H1 (cell line): ENCODE results near the gene TNRC6A. TPM values are rescaled to one million over a fixed set of nuclear protein-coding genes. Genes with fewer than 3 reads are reported as not detected.

Experiments used
- CTCF ChIA-PET: fragments of 300-600 bp; sonication (Branson Sonifier 250); formaldehyde crosslinking; loops from one replicate; lab custom pipeline; 2021; ENCODE audit not compliant: partially characterized antibody; lab: Charles Lee
- POLR2A ChIA-PET: fragments of 300-600 bp; sonication (Branson Sonifier 250); formaldehyde crosslinking; loops from one replicate; lab custom pipeline; 2021; ENCODE audit warnings: inconsistent platforms; ENCODE audit not compliant: partially characterized antibody; lab: Charles Lee
- DNase-seq, 2 experiments: peaks; one replicate each; pipeline versions ENCODE4 v3.0.0 to v3.0.0-alpha.2; 2010 to 2022; ENCODE audit warnings: low spot score in 2 of 2, low read depth in 1 of 2, mixed read lengths in 1 of 2
- FAIRE-seq: peaks from 2 replicates; lab custom pipeline; 2011; peaks lifted over from hg19 to GRCh38; lab: Jason Lieb, UNC
- H2AFZ ChIP-seq: 2 replicates; pipeline ENCODE4 v1.8.1; 2012; ENCODE audit warnings: low read length, inconsistent platforms
- H2AK5ac ChIP-seq: 2 replicates; pipeline ENCODE4 v1.6.1; 2013; ENCODE audit warnings: low read depth, low read length
- H2BK120ac ChIP-seq: replicated peaks from 2 replicates; pipeline ENCODE3; 2013; ENCODE audit warnings: low read depth, low read length, inconsistent platforms
- H2BK12ac ChIP-seq: 2 replicates; pipeline ENCODE4 v1.6.1; 2013; ENCODE audit warnings: low read depth, low read length
- H2BK15ac ChIP-seq: 2 replicates; pipeline ENCODE4 v1.6.1; 2013; ENCODE audit warnings: low read length
- H2BK20ac ChIP-seq: 2 replicates; pipeline ENCODE4 v1.6.1; 2013; ENCODE audit warnings: low read length
- H2BK5ac ChIP-seq: 2 replicates; pipeline ENCODE4 v1.6.1; 2013; ENCODE audit warnings: low read depth, low read length
- H3K14ac ChIP-seq: 2 replicates; pipeline ENCODE4 v1.6.1; 2013; ENCODE audit warnings: inconsistent platforms; ENCODE audit not compliant: insufficient read length
- H3K18ac ChIP-seq: 2 replicates; pipeline ENCODE4 v1.6.1; 2013; ENCODE audit warnings: low read length; ENCODE audit errors: extremely low read depth
- H3K23ac ChIP-seq: 2 replicates; pipeline ENCODE4 v1.6.1; 2013; ENCODE audit warnings: inconsistent platforms; ENCODE audit not compliant: insufficient read length
- H3K23me2 ChIP-seq: 2 replicates; pipeline ENCODE4 v1.6.1; 2013; ENCODE audit warnings: low read depth, low read length
- H3K27ac ChIP-seq: 2 replicates; pipeline ENCODE4 v1.6.1; 2011; ENCODE audit warnings: low read depth, low read length, inconsistent platforms
- H3K27me3 ChIP-seq, 4 experiments: replicated peaks in 1 of 4; 1 replicate in 1 of 4; 2 replicates in 3 of 4; pipeline versions ENCODE4 v1.6.1 to v1.8.1; 2011 to 2013; ENCODE audit warnings: low read length in 3 of 4, mild to moderate bottlenecking in 3 of 4, inconsistent platforms in 2 of 4, mixed read lengths in 2 of 4, moderate library complexity in 1 of 4; ENCODE audit not compliant: control insufficient read depth in 3 of 4, insufficient read depth in 3 of 4; ENCODE audit errors: extremely low read depth in 1 of 4
- H3K36me3 ChIP-seq, 4 experiments: 2 replicates each; pipeline versions ENCODE4 v1.6.1 to v1.8.1; 2011 to 2013; ENCODE audit warnings: mild to moderate bottlenecking in 4 of 4, low read length in 3 of 4, moderate library complexity in 2 of 4, control low read depth in 1 of 4, inconsistent platforms in 1 of 4; ENCODE audit not compliant: insufficient read depth in 4 of 4, control insufficient read depth in 2 of 4
- H3K4ac ChIP-seq: replicated peaks from 2 replicates; pipeline ENCODE3; 2013; ENCODE audit warnings: low read length, low read depth, mixed read lengths, inconsistent platforms; ENCODE audit not compliant: insufficient read length
- H3K4me1 ChIP-seq, 4 experiments: replicated peaks in 1 of 4; 1 replicate in 1 of 4; 2 replicates in 3 of 4; pipeline versions ENCODE4 v1.6.1 to v1.8.1; 2011 to 2013; ENCODE audit warnings: low read length in 3 of 4, inconsistent platforms in 2 of 4, mixed read lengths in 1 of 4; ENCODE audit not compliant: insufficient read depth in 4 of 4, control insufficient read depth in 3 of 4
- H3K4me2 ChIP-seq, 2 experiments: 2 replicates each; pipeline versions ENCODE4 v1.6.1 to v1.8.1; 2011 to 2013; ENCODE audit warnings: low read depth in 2 of 2, low read length in 2 of 2, control low read depth in 1 of 2, inconsistent platforms in 1 of 2, mild to moderate bottlenecking in 1 of 2; ENCODE audit not compliant: insufficient read depth in 1 of 2
- H3K4me3 ChIP-seq, 4 experiments: fragments of 200-600, 300-600 bp in 1 of 4; sonication (generic), shearing (Covaris generic), sonication (Bioruptor Twin) in 1 of 4; 2 replicates each; pipeline versions ENCODE4 v1.5.1 to v1.8.1; 2011 to 2016; ENCODE audit warnings: low read length in 4 of 4, low read depth in 3 of 4, control low read depth in 2 of 4, inconsistent platforms in 2 of 4, mild to moderate bottlenecking in 2 of 4, mixed read lengths in 1 of 4, moderate library complexity in 1 of 4; ENCODE audit not compliant: insufficient read depth in 2 of 4; ENCODE audit errors: extremely low read depth in 1 of 4
- H3K56ac ChIP-seq: replicated peaks from 2 replicates; pipeline ENCODE3; 2013; ENCODE audit warnings: low read depth, mild to moderate bottlenecking, mixed read lengths, low read length, inconsistent platforms; ENCODE audit not compliant: insufficient read length
- H3K79me1 ChIP-seq: 2 replicates; pipeline ENCODE4 v1.6.1; 2013; ENCODE audit warnings: low read depth, low read length, control low read depth
- H3K79me2 ChIP-seq, 2 experiments: 2 replicates each; pipeline versions ENCODE4 v1.6.1 to v1.8.1; 2012 to 2013; ENCODE audit warnings: low read length in 2 of 2, mild to moderate bottlenecking in 2 of 2, inconsistent platforms in 1 of 2; ENCODE audit not compliant: insufficient read depth in 2 of 2, control insufficient read depth in 1 of 2
- H3K9ac ChIP-seq, 4 experiments: replicated peaks in 1 of 4; 1 replicate in 1 of 4; 2 replicates in 3 of 4; pipeline versions ENCODE4 v1.6.1 to v1.8.1; 2011 to 2013; ENCODE audit warnings: low read depth in 3 of 4, low read length in 3 of 4, control low read depth in 2 of 4, mild to moderate bottlenecking in 2 of 4, moderate library complexity in 2 of 4, inconsistent platforms in 1 of 4; ENCODE audit errors: extremely low read depth in 1 of 4
- H3K9me3 ChIP-seq, 2 experiments: 2 replicates each; pipeline versions ENCODE4 v1.6.1 to v1.8.1; 2012 to 2013; ENCODE audit warnings: mild to moderate bottlenecking in 2 of 2, moderate library complexity in 2 of 2, control low read depth in 1 of 2, inconsistent platforms in 1 of 2, low read depth in 1 of 2, low read length in 1 of 2, mixed read lengths in 1 of 2; ENCODE audit not compliant: insufficient read depth in 2 of 2
- H4K20me1 ChIP-seq, 2 experiments: replicated peaks in 1 of 2; 2 replicates each; pipeline versions ENCODE3 to v1.8.1; 2011 to 2013; ENCODE audit warnings: inconsistent platforms in 2 of 2, low read length in 2 of 2, mild to moderate bottlenecking in 1 of 2; ENCODE audit not compliant: insufficient read depth in 2 of 2, control insufficient read depth in 1 of 2
- H4K5ac ChIP-seq: 2 replicates; pipeline ENCODE4 v1.6.1; 2013; ENCODE audit warnings: low read length, low read depth, mixed read lengths, inconsistent platforms; ENCODE audit not compliant: insufficient read length
- H4K8ac ChIP-seq: 2 replicates; pipeline ENCODE4 v1.8.0; 2013; ENCODE audit warnings: mild to moderate bottlenecking, moderate library complexity, low read length, inconsistent platforms; ENCODE audit not compliant: insufficient read depth; ENCODE audit errors: extremely low read depth
- H4K91ac ChIP-seq: replicated peaks from 2 replicates; pipeline ENCODE3; 2013; ENCODE audit warnings: low read length, mixed read lengths, inconsistent platforms; ENCODE audit not compliant: insufficient read length
- CHD2 ChIP-seq: IDR thresholded peaks from 2 replicates; pipeline ENCODE4 v1.6.1; 2012; ENCODE audit warnings: low read length, improper control_type of control experiment
- GABPA ChIP-seq: IDR thresholded peaks from 2 replicates; pipeline ENCODE4 v1.6.1; 2011; ENCODE audit warnings: mild to moderate bottlenecking, low read length, moderate library complexity, borderline replicate concordance; ENCODE audit not compliant: insufficient read depth
- RFX5 ChIP-seq: IDR thresholded peaks from 2 replicates; pipeline ENCODE4 v1.6.1; 2011; ENCODE audit warnings: low read depth, low read length, improper control_type of control experiment, borderline replicate concordance
- RXRA ChIP-seq: IDR thresholded peaks from 2 replicates; pipeline ENCODE4 v1.6.1; 2011; ENCODE audit warnings: low read depth, mild to moderate bottlenecking, low read length, moderate library complexity; ENCODE audit not compliant: insufficient read depth
- SAP30 ChIP-seq: fragments of 300-600 bp; sonication (generic); IDR thresholded peaks from 2 replicates; pipeline ENCODE4 v1.7.1; 2012; ENCODE audit warnings: low read length, moderate library complexity, mild to moderate bottlenecking, inconsistent platforms; ENCODE audit not compliant: insufficient read depth, insufficient replicate concordance
- SIX5 ChIP-seq: IDR thresholded peaks from 2 replicates; pipeline ENCODE4 v1.6.1; 2011; ENCODE audit warnings: mild to moderate bottlenecking, low read depth, low read length
- SP2 ChIP-seq: IDR thresholded peaks from 2 replicates; pipeline ENCODE4 v1.6.1; 2012; ENCODE audit warnings: mild to moderate bottlenecking, low read length, inconsistent platforms
- SP4 ChIP-seq: IDR thresholded peaks from 2 replicates; pipeline ENCODE4 v1.6.1; 2012; ENCODE audit warnings: low read length, inconsistent platforms
- WGBS, 2 experiments: shearing (Covaris generic) in 1 of 2; methylation state at CpG; one replicate each; pipeline versions ENCODE4 v1.1.6 to v1.1.7; 2013 to 2015; ENCODE audit warnings: low lambda C conversion rate in 2 of 2, mixed read lengths in 2 of 2, inconsistent platforms in 1 of 2, low coverage in 1 of 2, missing lambda C conversion rate in 1 of 2; ENCODE audit not compliant: insufficient replicate concordance in 2 of 2, insufficient coverage in 1 of 2, insufficient read length in 1 of 2; ENCODE audit errors: extremely low coverage in 1 of 2, missing lambda C conversion rate in 1 of 2; 5-methylcytosine and 5-hydroxymethylcytosine counted together
- polyA plus RNA-seq, 7 experiments: library from polyadenylated mRNA; depleted of rRNA in 3 of 7; stranded (reverse) in 5 of 7; unstranded in 2 of 7; fragments of >200 nt in 5 of 7; fragments of 200-250 nt in 2 of 7; gene quantifications; 1 replicate in 5 of 7; 2 replicates in 1 of 7; 4 replicates in 1 of 7; pipeline versions ENCODE4 v1.2.1 to v1.2.3, GENCODE V29; 2011 to 2013; ENCODE audit warnings: missing spikeins in 2 of 7, mixed read lengths in 2 of 7
- total RNA-seq: library from RNA; stranded (reverse); fragmentation: NEBNext Ultra II Directional; extraction: Animal tissue kit (Norgen Biotek cat#: 25700); gene quantifications from 2 replicates; pipeline ENCODE4 v1.2.1, GENCODE V29; 2021
- TF ChIP-seq, protein P1 (sequence below): IDR thresholded peaks from 2 replicates; pipeline ENCODE4 v1.6.1; 2011; ENCODE audit warnings: low read length, improper control_type of control experiment

Gene TNRC6A
- total and polyA plus RNA-seq, 2 of the 8 experiments (the other 6 are each of a cell fraction or from before 2014, with no cell fraction given): 67.6 to 103 TPM

DNA sequence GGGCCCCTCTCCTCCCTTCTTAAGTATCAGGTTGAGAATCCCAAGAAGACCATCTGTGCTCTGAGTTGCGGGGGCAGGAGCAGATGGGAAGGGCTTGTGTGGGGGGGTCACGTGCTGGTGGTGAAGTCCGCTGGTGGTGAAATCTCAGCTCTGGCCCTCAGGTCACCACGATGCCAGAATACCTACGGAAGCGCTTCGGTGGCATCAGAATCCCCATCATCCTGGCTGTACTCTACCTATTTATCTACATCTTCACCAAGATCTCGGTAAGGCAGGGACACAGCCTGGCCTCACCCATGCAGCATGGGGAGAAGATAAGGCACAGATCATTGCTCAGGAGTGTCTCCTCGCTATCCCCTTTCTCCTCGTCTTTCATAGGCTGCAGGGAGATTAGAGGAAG lies 146.0 kb downstream of the TNRC6A start:
- H4K91ac ChIP-seq: no peak overlapping the region
- no peak overlapping the region for H4K5ac ChIP-seq
- no peaks in the 10 kb centered on the region for H3K79me2 ChIP-seq
- POLR2A ChIA-PET: no interaction called here
- no peak overlapping the region for H2BK12ac ChIP-seq
- H2AFZ ChIP-seq: no peak overlapping the region
- H3K9ac ChIP-seq: no peak overlapping the region
- no peak overlapping the region for H2BK15ac ChIP-seq
- H2AK5ac ChIP-seq: no peak overlapping the region
- no peaks in the 10 kb centered on the region for H4K20me1 ChIP-seq
- WGBS, 2 experiments: 89% methylated on average over 10 of the region's 10 CpGs; no CpG with 5 or more reads in 1 of the 2 experiments
- no peak overlapping the region for H3K18ac ChIP-seq
- H2BK20ac ChIP-seq: no peak overlapping the region
- H3K27me3 ChIP-seq: no peaks in the 10 kb centered on the region
- FAIRE-seq (no peak), DNase-seq (no peak)
- no peak overlapping the region for H3K23ac ChIP-seq
- H3K4ac ChIP-seq: no peak overlapping the region
- H3K14ac ChIP-seq: no peak overlapping the region
- no peaks in the 10 kb centered on the region for H3K36me3 ChIP-seq
- no peaks in the 10 kb centered on the region for H3K79me1 ChIP-seq
- H3K9me3 ChIP-seq: peaks cover 0 to 5% of the 10 kb centered on the region in 2 experiments; a peak in 1 of 4 replicates
- H3K4me1 ChIP-seq: no peaks in the 10 kb centered on the region
- no peak overlapping the region for H3K4me3 ChIP-seq
- no peak overlapping the region for H2BK5ac ChIP-seq
- TF ChIP-seq RXRA: no peak
- no peak for TF ChIP-seq RFX5
- TF ChIP-seq SAP30: no peak
- TF ChIP-seq CHD2: no peak
- TF ChIP-seq GABPA: no peak
- no peak for TF ChIP-seq SIX5
- no peak for TF ChIP-seq SP2
- TF ChIP-seq SP4: no peak
- TF ChIP-seq, protein P1, sequence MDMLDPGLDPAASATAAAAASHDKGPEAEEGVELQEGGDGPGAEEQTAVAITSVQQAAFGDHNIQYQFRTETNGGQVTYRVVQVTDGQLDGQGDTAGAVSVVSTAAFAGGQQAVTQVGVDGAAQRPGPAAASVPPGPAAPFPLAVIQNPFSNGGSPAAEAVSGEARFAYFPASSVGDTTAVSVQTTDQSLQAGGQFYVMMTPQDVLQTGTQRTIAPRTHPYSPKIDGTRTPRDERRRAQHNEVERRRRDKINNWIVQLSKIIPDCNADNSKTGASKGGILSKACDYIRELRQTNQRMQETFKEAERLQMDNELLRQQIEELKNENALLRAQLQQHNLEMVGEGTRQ: no peak
- no peaks in the 10 kb centered on the region for H3K23me2 ChIP-seq
- no peak overlapping the region for H4K8ac ChIP-seq
- CTCF ChIA-PET: interaction anchor here (0.8 kb wide), 1 partner anchor 59 kb away, joined by 3 read pairs; no protein-coding TSS in a partner anchor
- H3K4me2 ChIP-seq: no peak overlapping the region
- no peak overlapping the region for H3K56ac ChIP-seq
- no peak overlapping the region for H3K27ac ChIP-seq
- H2BK120ac ChIP-seq: no peak overlapping the region
